Erythroblast (primary cell): ENCODE data around the gene NOXA1.
"Not testable (repeated sequence)": the region's sequence is repeated elsewhere in the genome, so short reads cannot be mapped to it uniquely, and the experiment has no call there.

Source experiments
- DNase-seq, 2 experiments: peaks; one replicate each; lab custom pipeline; 2025; lab: John Stamatoyannopoulos, UW
- GATA1 ChIP-seq: IDR thresholded peaks from 2 replicates; pipeline ENCODE4 v1.6.1; 2011; ENCODE audit warnings: low read depth, mild to moderate bottlenecking, control low read depth, low read length, moderate library complexity
- POLR2A ChIP-seq: IDR thresholded peaks from 2 replicates; pipeline ENCODE4 v1.6.1; 2011; ENCODE audit warnings: mild to moderate bottlenecking, low read length

NOXA1 gene

GRCh38 chr9:137383081-137383783 lies 40.0 kb upstream of the NOXA1 start:
- TF ChIP-seq GATA1 (no peak), POLR2A (no peak)
- peak in 1 of 2 experiments; percentile 48 for DNase-seq

- DNase-seq: no peak
- no peak for TF ChIP-seq GATA1
- no peak for TF ChIP-seq POLR2A
Measured at GRCh38 chr9:137383784-137384756, 39.1 kb upstream of the NOXA1 start.

- TF ChIP-seq POLR2A (no peak), GATA1 (no peak)
- DNase-seq: no peak
Measured at GRCh38 chr9:137385061-137385655, 38.0 kb upstream of the NOXA1 start.

- DNase-seq: not testable (repeated sequence)
Measured at GRCh38 chr9:137386507-137387113, 36.6 kb upstream of the NOXA1 start.

- TF ChIP-seq POLR2A (no peak), GATA1 (no peak)
- no peak for DNase-seq
Measured at GRCh38 chr9:137387114-137387890, 35.9 kb upstream of the NOXA1 start.

- no peak for DNase-seq
- TF ChIP-seq POLR2A (no peak), GATA1 (no peak)
Measured at GRCh38 chr9:137387891-137388560, 35.2 kb upstream of the NOXA1 start.

GRCh38 chr9:137388589-137389427 lies 34.4 kb upstream of the NOXA1 start:
- DNase-seq: peak; percentile 73 to 91
- no peak for TF ChIP-seq GATA1
- TF ChIP-seq POLR2A: no peak

- DNase-seq: no peak
Measured at GRCh38 chr9:137389428-137389746, 33.8 kb upstream of the NOXA1 start.

GRCh38 chr9:137390553-137391410 lies 32.4 kb upstream of the NOXA1 start:
- DNase-seq: no peak
- no peak for TF ChIP-seq GATA1
- TF ChIP-seq POLR2A: no peak

More at GRCh38 chr9:137389428-137389746, 33.8 kb upstream of the NOXA1 start:
- TF ChIP-seq GATA1: no peak
- no peak for TF ChIP-seq POLR2A

- TF ChIP-seq POLR2A (no peak), GATA1 (no peak)
Measured at GRCh38 chr9:137391411-137391754, 31.8 kb upstream of the NOXA1 start.

GRCh38 chr9:137392232-137393007 lies 30.8 kb upstream of the NOXA1 start:
- no peak for DNase-seq
- TF ChIP-seq GATA1 (no peak), POLR2A (no peak)

More at GRCh38 chr9:137391411-137391754, 31.8 kb upstream of the NOXA1 start:
- no peak for DNase-seq
